22Rv1 (cell line): Measurements from ENCODE around the gene DDX3X.

Experiments
- ZFX ChIP-seq: fragments of 450-650 bp; IDR thresholded peaks from 2 replicates; pipeline ENCODE4 v1.6.1; 2017; ENCODE audit warnings: antibody characterized with exemption, borderline replicate concordance
- TF ChIP-seq, protein P1 (sequence below): fragments of 450-650 bp; IDR thresholded peaks from 2 replicates; pipeline ENCODE4 v1.5.1; 2017; ENCODE audit warnings: mild to moderate bottlenecking

- TF ChIP-seq, protein P1, sequence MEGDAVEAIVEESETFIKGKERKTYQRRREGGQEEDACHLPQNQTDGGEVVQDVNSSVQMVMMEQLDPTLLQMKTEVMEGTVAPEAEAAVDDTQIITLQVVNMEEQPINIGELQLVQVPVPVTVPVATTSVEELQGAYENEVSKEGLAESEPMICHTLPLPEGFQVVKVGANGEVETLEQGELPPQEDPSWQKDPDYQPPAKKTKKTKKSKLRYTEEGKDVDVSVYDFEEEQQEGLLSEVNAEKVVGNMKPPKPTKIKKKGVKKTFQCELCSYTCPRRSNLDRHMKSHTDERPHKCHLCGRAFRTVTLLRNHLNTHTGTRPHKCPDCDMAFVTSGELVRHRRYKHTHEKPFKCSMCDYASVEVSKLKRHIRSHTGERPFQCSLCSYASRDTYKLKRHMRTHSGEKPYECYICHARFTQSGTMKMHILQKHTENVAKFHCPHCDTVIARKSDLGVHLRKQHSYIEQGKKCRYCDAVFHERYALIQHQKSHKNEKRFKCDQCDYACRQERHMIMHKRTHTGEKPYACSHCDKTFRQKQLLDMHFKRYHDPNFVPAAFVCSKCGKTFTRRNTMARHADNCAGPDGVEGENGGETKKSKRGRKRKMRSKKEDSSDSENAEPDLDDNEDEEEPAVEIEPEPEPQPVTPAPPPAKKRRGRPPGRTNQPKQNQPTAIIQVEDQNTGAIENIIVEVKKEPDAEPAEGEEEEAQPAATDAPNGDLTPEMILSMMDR, result no peak
- no peak for TF ChIP-seq ZFX
These were observed 47.7 kb downstream of the DDX3X start for GRCh38 chrX:41381685-41382084.
